GM12891 (cell line): ENCODE results near the gene ALPG.
"Not testable (repeated sequence)": the region's sequence is repeated elsewhere in the genome, so short reads cannot be mapped to it uniquely, and the experiment has no call there.

ENCODE experiments used
- DNase-seq: peaks from one replicate; pipeline ENCODE4 v3.0.0; 2011; ENCODE audit warnings: low spot score; ENCODE audit not compliant: insufficient read length
- FAIRE-seq: peaks from 2 replicates; lab custom pipeline; 2011; peaks lifted over from hg19 to GRCh38; lab: Jason Lieb, UNC
- PAX5 ChIP-seq: IDR thresholded peaks from 2 replicates; pipeline ENCODE4 v1.6.1; 2011; ENCODE audit warnings: low read length, moderate library complexity, mild to moderate bottlenecking; ENCODE audit not compliant: insufficient read depth, severe bottlenecking
- POLR2A ChIP-seq: IDR thresholded peaks from 2 replicates; pipeline ENCODE4 v1.6.1; 2011; ENCODE audit warnings: low read depth, low read length, control low read depth
- POLR2AphosphoS5 ChIP-seq: IDR thresholded peaks from 2 replicates; pipeline ENCODE4 v1.6.1; 2011; ENCODE audit warnings: low read depth, low read length, control low read depth
- POU2F2 ChIP-seq: IDR thresholded peaks from 2 replicates; pipeline ENCODE4 v1.6.1; 2011; ENCODE audit warnings: low read depth, mild to moderate bottlenecking, control low read depth, low read length, moderate library complexity
- SPI1 ChIP-seq: IDR thresholded peaks from 2 replicates; pipeline ENCODE4 v1.6.1; 2011; ENCODE audit warnings: low read depth, low read length, control low read depth
- TAF1 ChIP-seq: IDR thresholded peaks from 2 replicates; pipeline ENCODE4 v1.6.1; 2011; ENCODE audit warnings: low read depth, low read length, control low read depth

The ALPG gene

GRCh38 chr2:232386740-232387450, 19.7 kb upstream of the ALPG start:
- no peak for FAIRE-seq

GRCh38 chr2:232387451-232388171, 19.0 kb upstream of the ALPG start:
- no peak for DNase-seq
- FAIRE-seq: no peak
- TF ChIP-seq SPI1 (no peak), TAF1 (no peak), POU2F2 (no peak), POLR2A (no peak), PAX5 (no peak), POLR2AphosphoS5 (no peak)

More at GRCh38 chr2:232386740-232387450, 19.7 kb upstream of the ALPG start:
- TF ChIP-seq SPI1 (no peak), POLR2AphosphoS5 (no peak), PAX5 (no peak), POLR2A (no peak), TAF1 (no peak), POU2F2 (no peak)
- no peak for DNase-seq

GRCh38 chr2:232388324-232388891, 18.2 kb upstream of the ALPG start:
- DNase-seq (no peak), FAIRE-seq (no peak)
- no peak for TF ChIP-seq PAX5
- no peak for TF ChIP-seq SPI1
- TF ChIP-seq POU2F2: no peak
- TF ChIP-seq TAF1: no peak
- no peak for TF ChIP-seq POLR2A
- no peak for TF ChIP-seq POLR2AphosphoS5

GRCh38 chr2:232389327-232389726, 17.3 kb upstream of the ALPG start:
- TF ChIP-seq PAX5: no peak
- FAIRE-seq (no peak), DNase-seq (no peak)

GRCh38 chr2:232390661-232391060, 16.0 kb upstream of the ALPG start:
- DNase-seq (no peak), FAIRE-seq (no peak)
- no peak for TF ChIP-seq SPI1
- no peak for TF ChIP-seq POLR2AphosphoS5
- TF ChIP-seq TAF1: no peak
- TF ChIP-seq POLR2A: no peak

- DNase-seq: no peak
- TF ChIP-seq TAF1 (no peak), POLR2A (no peak), PAX5 (no peak), SPI1 (no peak), POU2F2 (no peak), POLR2AphosphoS5 (no peak)
- FAIRE-seq: no peak
Observed at GRCh38 chr2:232393556-232393955, 13.1 kb upstream of the ALPG start.

- DNase-seq, FAIRE-seq: not testable (repeated sequence)
Observed at GRCh38 chr2:232394431-232394830, 12.2 kb upstream of the ALPG start.

- TF ChIP-seq POU2F2 (no peak), PAX5 (no peak), POLR2A (no peak), SPI1 (no peak), POLR2AphosphoS5 (no peak), TAF1 (no peak)
- FAIRE-seq: no peak
Observed at GRCh38 chr2:232395586-232395985, 11.1 kb upstream of the ALPG start.

GRCh38 chr2:232396683-232397082, 10.0 kb upstream of the ALPG start:
- DNase-seq (no peak), FAIRE-seq (no peak)
- TF ChIP-seq POLR2AphosphoS5 (no peak), POLR2A (no peak), PAX5 (no peak), SPI1 (no peak), TAF1 (no peak), POU2F2 (no peak)

More at GRCh38 chr2:232395586-232395985, 11.1 kb upstream of the ALPG start:
- no peak for DNase-seq
